Mesendoderm (in vitro differentiated cells): ENCODE data around the gene GDF15.
A peak's percentile ranks its signal among the peaks of the same experiment; 100 is the strongest.

ENCODE experiments used
- DNase-seq: peaks from one replicate; pipeline ENCODE4 v3.0.0; 2013
- H2AK5ac ChIP-seq: 2 replicates; pipeline ENCODE4 v1.6.1; 2013; ENCODE audit warnings: low read length, inconsistent platforms
- H2BK120ac ChIP-seq: 2 replicates; pipeline ENCODE4 v1.6.1; 2013; ENCODE audit warnings: low read depth, mild to moderate bottlenecking, low read length, moderate library complexity, mixed read lengths
- H2BK15ac ChIP-seq: replicated peaks from 2 replicates; pipeline ENCODE4 v1.6.1; 2013; ENCODE audit warnings: low read depth, mild to moderate bottlenecking, moderate library complexity
- H2BK5ac ChIP-seq: 2 replicates; pipeline ENCODE4 v1.6.1; 2013; ENCODE audit warnings: low read length, inconsistent platforms
- H3K18ac ChIP-seq: 2 replicates; pipeline ENCODE4 v1.6.1; 2013; ENCODE audit warnings: mild to moderate bottlenecking, low read length, mixed read lengths
- H3K23ac ChIP-seq: one replicate; pipeline ENCODE4 v1.6.1; 2013; ENCODE audit warnings: low read length
- H3K27ac ChIP-seq: 2 replicates; pipeline ENCODE4 v1.5.1; 2013; ENCODE audit warnings: low read depth, mild to moderate bottlenecking, inconsistent platforms, low read length, moderate library complexity
- H3K27me3 ChIP-seq: 2 replicates; pipeline ENCODE4 v1.6.1; 2013; ENCODE audit warnings: low read length, control low read depth, mild to moderate bottlenecking, inconsistent platforms; ENCODE audit not compliant: insufficient read depth, poor library complexity
- H3K36me3 ChIP-seq: 2 replicates; pipeline ENCODE4 v1.6.1; 2013; ENCODE audit warnings: low read length, inconsistent platforms; ENCODE audit not compliant: control insufficient read depth, insufficient read depth
- H3K4ac ChIP-seq: one replicate; pipeline ENCODE4 v1.6.1; 2013; ENCODE audit warnings: low read depth, mild to moderate bottlenecking, low read length, moderate library complexity
- H3K4me1 ChIP-seq: 2 replicates; pipeline ENCODE4 v1.6.1; 2013; ENCODE audit warnings: low read depth, low read length, inconsistent platforms; ENCODE audit not compliant: control insufficient read depth
- H3K4me2 ChIP-seq: 2 replicates; pipeline ENCODE4 v1.6.1; 2013; ENCODE audit warnings: low read length
- H3K4me3 ChIP-seq: 2 replicates; pipeline ENCODE4 v1.5.1; 2013; ENCODE audit warnings: mild to moderate bottlenecking, low read length
- H3K56ac ChIP-seq: one replicate; pipeline ENCODE4 v1.6.1; 2013; ENCODE audit warnings: low read length
- H3K79me1 ChIP-seq: 2 replicates; pipeline ENCODE4 v1.6.1; 2013; ENCODE audit warnings: low read length, inconsistent platforms
- H3K79me2 ChIP-seq: 2 replicates; pipeline ENCODE4 v1.6.1; 2013; ENCODE audit warnings: mild to moderate bottlenecking, low read length; ENCODE audit not compliant: control insufficient read depth, insufficient read depth
- H3K9ac ChIP-seq: 2 replicates; pipeline ENCODE4 v1.6.1; 2013; ENCODE audit warnings: low read length, inconsistent platforms
- H4K5ac ChIP-seq: one replicate; pipeline ENCODE4 v1.6.1; 2013; ENCODE audit warnings: low read length
- H4K8ac ChIP-seq: one replicate; pipeline ENCODE4 v1.6.1; 2013; ENCODE audit warnings: low read depth, mild to moderate bottlenecking, control low read depth, low read length, moderate library complexity
- WGBS: extraction: QIAGEN DNeasy Blood & Tissue Kit; methylation state at CpG from one replicate; pipeline ENCODE4 v1.1.7; 2013; ENCODE audit warnings: low lambda C conversion rate, missing lambda C conversion rate; ENCODE audit not compliant: insufficient coverage; ENCODE audit errors: extremely low coverage; 5-methylcytosine and 5-hydroxymethylcytosine counted together

Gene GDF15

GRCh38 chr19:18406749-18407148, 20.8 kb downstream of the GDF15 start:
- Histone ChIP-seq H3K18ac (no peak overlapping the region), H2BK15ac (no peak overlapping the region), H3K23ac (no peak overlapping the region)

GRCh38 chr19:18408053-18408476, 22.1 kb downstream of the GDF15 start:
- Histone ChIP-seq H3K79me1 (no peaks in the 10 kb centered on the region), H4K5ac (no peak overlapping the region), H2BK15ac (no peak overlapping the region), H3K27me3 (no peaks in the 10 kb centered on the region), H3K9ac (no peak overlapping the region), H3K27ac (no peak overlapping the region), H3K4me1 (no peaks in the 10 kb centered on the region), H3K36me3 (no peaks in the 10 kb centered on the region), H2AK5ac (no peak overlapping the region), H3K79me2 (no peaks in the 10 kb centered on the region), H3K4me3 (no peak overlapping the region), H2BK5ac (no peak overlapping the region), H4K8ac (no peak overlapping the region), H3K23ac (no peak overlapping the region), H3K18ac (no peak overlapping the region), H3K4me2 (no peak overlapping the region), H2BK120ac (no peak overlapping the region), H3K56ac (peak overlapping the region; percentile 17), H3K4ac (no peak overlapping the region)
- no CpG with 5 or more reads among the region's 10 CpGs for WGBS
- peak; percentile 58 for DNase-seq

More at GRCh38 chr19:18406749-18407148, 20.8 kb downstream of the GDF15 start:
- no CpG with 5 or more reads among the region's 9 CpGs for WGBS
- DNase-seq = no peak
- no peak overlapping the region for H3K4me3 ChIP-seq
- no peaks in the 10 kb centered on the region for H3K36me3 ChIP-seq
- H3K79me2 ChIP-seq = no peaks in the 10 kb centered on the region
- no peak overlapping the region for H3K4ac ChIP-seq
- no peak overlapping the region for H3K56ac ChIP-seq
- H3K27ac ChIP-seq = no peak overlapping the region
- no peaks in the 10 kb centered on the region for H3K79me1 ChIP-seq
- H4K8ac ChIP-seq = no peak overlapping the region
- no peaks in the 10 kb centered on the region for H3K4me1 ChIP-seq
- H3K9ac ChIP-seq = no peak overlapping the region
- no peaks in the 10 kb centered on the region for H3K27me3 ChIP-seq
- H3K4me2 ChIP-seq = no peak overlapping the region
- no peak overlapping the region for H2BK120ac ChIP-seq
- no peak overlapping the region for H2BK5ac ChIP-seq
- no peak overlapping the region for H4K5ac ChIP-seq
- no peak overlapping the region for H2AK5ac ChIP-seq

- H3K4ac ChIP-seq = no peak overlapping the region
Observed at GRCh38 chr19:18412610-18413239, 26.8 kb downstream of the GDF15 start.

GRCh38 chr19:18414504-18415177, 28.7 kb downstream of the GDF15 start:
- H3K27ac ChIP-seq = no peak overlapping the region
- peak overlapping the region; percentile 10 for H3K56ac ChIP-seq
- no peak overlapping the region for H3K18ac ChIP-seq
- no peak overlapping the region for H2BK5ac ChIP-seq
- no peak overlapping the region for H2AK5ac ChIP-seq
- no peak overlapping the region for H3K9ac ChIP-seq
- no peaks in the 10 kb centered on the region for H3K36me3 ChIP-seq
- no peak for DNase-seq
- no peak overlapping the region for H4K5ac ChIP-seq
- H3K4ac ChIP-seq = no peak overlapping the region
- no peak overlapping the region for H3K4me2 ChIP-seq
- H2BK15ac ChIP-seq = no peak overlapping the region
- no peak overlapping the region for H2BK120ac ChIP-seq
- peaks cover 7% of the 10 kb centered on the region for H3K4me1 ChIP-seq
- no peak overlapping the region for H3K23ac ChIP-seq
- no CpG with 5 or more reads among the region's 11 CpGs for WGBS
- H4K8ac ChIP-seq = no peak overlapping the region
- H3K4me3 ChIP-seq = no peak overlapping the region
- H3K27me3 ChIP-seq = no peaks in the 10 kb centered on the region
- H3K79me1 ChIP-seq = no peaks in the 10 kb centered on the region
- no peaks in the 10 kb centered on the region for H3K79me2 ChIP-seq

More at GRCh38 chr19:18412610-18413239, 26.8 kb downstream of the GDF15 start:
- Histone ChIP-seq H3K4me2 (no peak overlapping the region), H2BK5ac (no peak overlapping the region), H2AK5ac (no peak overlapping the region), H3K27ac (no peak overlapping the region), H2BK15ac (no peak overlapping the region), H3K79me2 (no peaks in the 10 kb centered on the region), H4K5ac (no peak overlapping the region), H3K18ac (no peak overlapping the region), H3K4me3 (no peak overlapping the region), H3K23ac (no peak overlapping the region), H3K79me1 (no peaks in the 10 kb centered on the region), H3K36me3 (no peaks in the 10 kb centered on the region), H3K4me1 (no peaks in the 10 kb centered on the region), H4K8ac (no peak overlapping the region), H3K56ac (no peak overlapping the region), H2BK120ac (no peak overlapping the region), H3K9ac (no peak overlapping the region), H3K27me3 (no peaks in the 10 kb centered on the region)
- no CpG with 5 or more reads among the region's 16 CpGs for WGBS
- DNase-seq = no peak

GRCh38 chr19:18415178-18415867, 29.4 kb downstream of the GDF15 start:
- no peaks in the 10 kb centered on the region for H3K79me1 ChIP-seq
- no peak overlapping the region for H3K4ac ChIP-seq
- no peak overlapping the region for H2BK5ac ChIP-seq
- no peak overlapping the region for H3K4me3 ChIP-seq
- H2AK5ac ChIP-seq = no peak overlapping the region
- no peak for DNase-seq
- no peak overlapping the region for H3K23ac ChIP-seq
- H3K27ac ChIP-seq = no peak overlapping the region
- H3K36me3 ChIP-seq = no peaks in the 10 kb centered on the region
- H3K18ac ChIP-seq = no peak overlapping the region
- no peak overlapping the region for H2BK15ac ChIP-seq
- peaks cover 7% of the 10 kb centered on the region for H3K4me1 ChIP-seq
- H3K56ac ChIP-seq = peak overlapping the region; percentile 10
- no peaks in the 10 kb centered on the region for H3K79me2 ChIP-seq
- no peak overlapping the region for H3K9ac ChIP-seq
- WGBS = no CpG with 5 or more reads among the region's 25 CpGs
- no peak overlapping the region for H3K4me2 ChIP-seq
- H4K5ac ChIP-seq = no peak overlapping the region
- no peak overlapping the region for H2BK120ac ChIP-seq
- no peak overlapping the region for H4K8ac ChIP-seq
- H3K27me3 ChIP-seq = no peaks in the 10 kb centered on the region
